ENCODE results near the gene TJP2. TPM values are rescaled to one million over a fixed set of nuclear protein-coding genes. Genes with fewer than 3 reads are reported as not detected.
A peak's percentile ranks its signal among the peaks of the same experiment; 100 is the strongest.

The TJP2 gene
- total RNA-seq, 1 donor: 61.7 TPM

- no peak overlapping the region for H3K4me3 ChIP-seq (ENCODE audit: low read depth, low read length)
- DNase-seq (ENCODE audit: low read depth): no peak
- TF ChIP-seq, protein P1, sequence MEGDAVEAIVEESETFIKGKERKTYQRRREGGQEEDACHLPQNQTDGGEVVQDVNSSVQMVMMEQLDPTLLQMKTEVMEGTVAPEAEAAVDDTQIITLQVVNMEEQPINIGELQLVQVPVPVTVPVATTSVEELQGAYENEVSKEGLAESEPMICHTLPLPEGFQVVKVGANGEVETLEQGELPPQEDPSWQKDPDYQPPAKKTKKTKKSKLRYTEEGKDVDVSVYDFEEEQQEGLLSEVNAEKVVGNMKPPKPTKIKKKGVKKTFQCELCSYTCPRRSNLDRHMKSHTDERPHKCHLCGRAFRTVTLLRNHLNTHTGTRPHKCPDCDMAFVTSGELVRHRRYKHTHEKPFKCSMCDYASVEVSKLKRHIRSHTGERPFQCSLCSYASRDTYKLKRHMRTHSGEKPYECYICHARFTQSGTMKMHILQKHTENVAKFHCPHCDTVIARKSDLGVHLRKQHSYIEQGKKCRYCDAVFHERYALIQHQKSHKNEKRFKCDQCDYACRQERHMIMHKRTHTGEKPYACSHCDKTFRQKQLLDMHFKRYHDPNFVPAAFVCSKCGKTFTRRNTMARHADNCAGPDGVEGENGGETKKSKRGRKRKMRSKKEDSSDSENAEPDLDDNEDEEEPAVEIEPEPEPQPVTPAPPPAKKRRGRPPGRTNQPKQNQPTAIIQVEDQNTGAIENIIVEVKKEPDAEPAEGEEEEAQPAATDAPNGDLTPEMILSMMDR (IDR thresholded peaks at IDR 0.05; ENCODE audit: insufficient read depth, low read length): no peak
Observed at GRCh38 chr9:69179037-69179436, 5.0 kb downstream of the TJP2 start.

DNA sequence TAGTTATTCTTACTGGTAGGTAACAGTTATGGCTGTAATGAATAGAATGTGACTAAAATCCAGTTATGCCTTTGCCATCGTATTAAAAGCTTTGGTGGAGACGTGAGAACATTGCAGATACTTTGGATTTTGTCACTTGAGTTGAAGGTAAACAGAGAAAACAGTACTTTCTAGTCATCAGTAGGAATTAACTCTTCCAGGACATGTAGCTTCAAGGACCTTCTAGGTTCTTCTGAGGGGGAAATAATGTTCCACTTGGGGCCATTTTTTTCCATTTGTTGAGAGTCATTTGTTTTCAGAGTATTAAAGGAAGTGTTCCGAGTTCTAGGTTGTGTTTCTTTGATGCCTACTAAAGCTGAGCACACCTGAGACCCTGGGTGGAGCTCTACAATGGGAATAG lies 6.1 kb downstream of the TJP2 start:
- TF ChIP-seq, protein P1 (IDR thresholded peaks at IDR 0.05; ENCODE audit: insufficient read depth, low read length): no peak
- peak overlapping the region; percentile 18 for H3K4me3 ChIP-seq (ENCODE audit: low read depth, low read length)
- DNase-seq (ENCODE audit: low read depth): no peak

DNA sequence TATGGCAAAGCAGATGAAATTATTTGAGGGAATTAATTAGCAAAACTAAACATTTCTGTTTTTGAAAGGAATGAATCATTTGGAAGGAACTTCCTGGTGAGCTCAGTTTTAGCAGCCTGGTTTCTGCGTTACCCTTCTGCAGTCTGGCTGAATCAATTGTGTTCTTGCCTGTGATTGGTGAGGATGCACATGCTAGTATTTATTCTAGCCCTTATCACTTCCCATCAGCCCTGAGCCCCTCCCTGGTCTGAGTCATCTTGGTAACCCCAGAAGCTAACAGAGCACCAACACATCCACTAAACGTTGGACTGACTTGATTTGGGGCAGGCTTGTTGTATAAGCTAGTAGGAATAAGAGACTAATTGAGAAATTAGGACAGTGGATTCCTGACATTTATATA lies 6.6 kb downstream of the TJP2 start:
- TF ChIP-seq, protein P1 (IDR thresholded peaks at IDR 0.05; ENCODE audit: insufficient read depth, low read length): no peak
- peak; percentile 97 for DNase-seq (ENCODE audit: low read depth)
- peak overlapping the region; percentile 18 for H3K4me3 ChIP-seq (ENCODE audit: low read depth, low read length)

- H3K4me3 ChIP-seq (ENCODE audit: low read depth, low read length): no peak overlapping the region
- DNase-seq (ENCODE audit: low read depth): peak; percentile 42
- TF ChIP-seq, protein P1 (IDR thresholded peaks at IDR 0.05; ENCODE audit: insufficient read depth, low read length): no peak
Observed at GRCh38 chr9:69181908-69182353, 7.9 kb downstream of the TJP2 start.

- no peak for DNase-seq (ENCODE audit: low read depth)
- TF ChIP-seq, protein P1 (IDR thresholded peaks at IDR 0.05; ENCODE audit: insufficient read depth, low read length): no peak
- H3K4me3 ChIP-seq (ENCODE audit: low read depth, low read length): no peak overlapping the region
Observed at GRCh38 chr9:69184266-69184665, 10.2 kb downstream of the TJP2 start.

DNA sequence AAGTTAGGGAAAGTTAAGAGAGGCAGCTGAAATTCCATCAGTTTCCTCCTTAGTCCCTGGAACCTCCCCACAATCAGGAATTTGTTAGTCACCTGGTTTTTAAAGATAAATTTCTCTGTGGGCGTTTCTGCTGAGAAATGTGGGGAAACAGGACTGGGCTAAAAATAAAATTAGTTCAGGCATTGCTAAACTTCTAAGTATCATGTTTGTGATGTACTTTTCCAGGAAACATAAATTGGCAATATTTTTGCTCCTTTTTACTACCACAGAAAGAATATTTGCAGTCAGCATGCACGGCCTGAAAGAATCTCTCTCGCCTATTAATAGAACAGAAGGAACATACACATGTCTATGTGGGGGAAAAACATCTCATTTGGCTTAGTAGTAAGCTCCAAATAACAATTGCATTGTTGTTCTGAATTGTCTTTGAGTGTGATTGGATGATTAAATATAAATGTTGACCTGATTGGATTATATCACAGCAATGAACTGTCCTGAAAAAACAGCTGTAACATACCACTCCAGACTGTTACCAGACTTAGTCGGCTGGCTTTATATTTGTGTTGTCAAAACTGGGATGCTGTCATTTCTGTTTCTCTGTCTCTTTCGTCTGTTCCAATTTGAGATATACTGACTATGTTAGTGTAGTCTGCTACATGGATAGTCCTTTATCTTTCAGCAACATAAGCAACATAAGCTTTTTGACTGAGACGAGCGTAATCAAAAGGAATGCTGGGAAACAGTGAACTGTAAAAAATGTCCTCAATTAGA lies 12.9 kb downstream of the TJP2 start:
- no peak overlapping the region for H3K4me3 ChIP-seq (ENCODE audit: low read depth, low read length)
- TF ChIP-seq, protein P1 (IDR thresholded peaks at IDR 0.05; ENCODE audit: insufficient read depth, low read length): no peak
- peak; percentile 87 for DNase-seq (ENCODE audit: low read depth)
